DMS79 treated with DMSO at 0.1 percent for 48 hours (cell line): ENCODE measurements around the gene WNK1.

Source experiments
- DNase-seq: peaks from one replicate; lab custom pipeline; 2025; lab: John Stamatoyannopoulos, UW

WNK1 gene

GRCh38 chr12:863285-863684 lies 110.9 kb downstream of the WNK1 start:
- DNase-seq: no peak

- no peak for DNase-seq
These were observed 113.2 kb downstream of the WNK1 start for GRCh38 chr12:865614-866013.

DNA sequence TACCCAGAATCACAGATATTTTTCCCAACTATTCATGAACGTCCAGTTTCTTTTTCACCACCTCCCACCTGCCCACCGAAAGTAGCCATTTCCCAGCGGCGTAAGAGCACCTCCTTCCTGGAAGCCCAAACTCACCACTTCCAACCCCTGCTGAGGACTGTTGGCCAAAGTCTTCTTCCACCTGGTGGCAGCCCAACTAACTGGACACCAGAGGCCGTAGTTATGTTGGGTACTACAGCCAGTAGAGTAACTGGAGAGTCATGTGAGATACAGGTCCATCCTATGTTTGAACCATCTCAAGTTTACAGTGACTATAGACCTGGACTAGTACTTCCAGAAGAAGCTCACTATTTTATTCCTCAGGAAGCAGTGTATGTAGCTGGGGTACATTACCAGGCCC lies 115.5 kb downstream of the WNK1 start:
- no peak for DNase-seq

GRCh38 chr12:868722-869121 lies 116.3 kb downstream of the WNK1 start:
- DNase-seq: no peak

DNA sequence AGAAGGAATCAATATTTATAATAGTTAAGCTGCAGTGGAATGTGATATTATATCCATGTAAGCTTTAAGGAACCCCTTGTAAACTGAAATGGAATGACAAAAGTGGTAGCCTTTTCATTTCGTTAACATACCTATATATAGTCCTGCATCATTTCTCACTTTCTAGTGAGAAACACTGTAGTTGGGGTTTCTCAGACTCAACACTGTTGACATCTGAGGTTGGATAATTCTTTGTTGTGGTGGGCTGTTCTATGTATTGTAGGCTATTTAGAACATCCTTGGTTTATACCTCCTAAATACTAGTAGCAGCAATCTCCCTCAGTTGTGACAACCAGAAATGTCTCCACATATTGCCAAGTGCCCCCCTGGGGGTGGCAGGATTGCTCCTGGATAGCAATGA lies 118.0 kb downstream of the WNK1 start:
- DNase-seq: no peak

DNA sequence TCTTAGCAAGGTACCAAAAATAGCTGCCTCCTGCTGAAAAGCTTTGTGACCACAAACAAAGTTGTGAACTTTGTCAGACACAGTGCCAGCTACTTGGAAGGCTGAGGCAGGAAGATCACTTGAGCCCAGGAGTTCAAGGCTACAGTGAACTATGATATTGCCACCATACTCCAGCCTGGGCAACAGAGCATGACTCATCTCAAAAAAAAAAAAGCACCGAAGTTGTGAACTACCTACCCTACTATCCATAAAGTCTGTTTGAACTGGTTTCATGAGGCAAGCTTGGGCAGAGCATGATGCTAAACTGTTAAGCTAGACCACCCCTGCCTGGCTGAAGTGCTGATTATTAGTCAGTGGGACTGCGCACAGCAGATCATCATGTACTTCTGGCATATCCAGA lies 121.6 kb downstream of the WNK1 start:
- DNase-seq: no peak

GRCh38 chr12:879641-880040 lies 127.3 kb downstream of the WNK1 start:
- no peak for DNase-seq

DNA sequence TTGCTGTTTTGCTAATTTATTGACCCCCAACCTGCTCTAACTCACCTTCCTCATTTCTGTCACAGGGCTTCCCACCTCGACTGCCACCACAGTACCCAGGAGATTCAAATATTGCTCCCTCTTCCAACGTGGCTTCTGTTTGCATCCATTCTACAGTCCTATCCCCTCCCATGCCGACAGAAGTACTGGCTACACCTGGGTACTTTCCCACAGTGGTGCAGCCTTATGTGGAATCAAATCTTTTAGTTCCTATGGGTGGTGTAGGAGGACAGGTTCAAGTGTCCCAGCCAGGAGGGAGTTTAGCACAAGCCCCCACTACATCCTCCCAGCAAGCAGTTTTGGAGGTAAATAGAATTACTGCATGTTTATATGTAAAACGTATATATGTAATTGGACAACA lies 128.3 kb downstream of the WNK1 start:
- DNase-seq: no peak

GRCh38 chr12:884746-885414 lies 132.5 kb downstream of the WNK1 start:
- DNase-seq: no peak

- DNase-seq: no peak
These were observed 133.3 kb downstream of the WNK1 start for GRCh38 chr12:885701-886100.

GRCh38 chr12:886206-886605 lies 133.8 kb downstream of the WNK1 start:
- DNase-seq: no peak

DNA sequence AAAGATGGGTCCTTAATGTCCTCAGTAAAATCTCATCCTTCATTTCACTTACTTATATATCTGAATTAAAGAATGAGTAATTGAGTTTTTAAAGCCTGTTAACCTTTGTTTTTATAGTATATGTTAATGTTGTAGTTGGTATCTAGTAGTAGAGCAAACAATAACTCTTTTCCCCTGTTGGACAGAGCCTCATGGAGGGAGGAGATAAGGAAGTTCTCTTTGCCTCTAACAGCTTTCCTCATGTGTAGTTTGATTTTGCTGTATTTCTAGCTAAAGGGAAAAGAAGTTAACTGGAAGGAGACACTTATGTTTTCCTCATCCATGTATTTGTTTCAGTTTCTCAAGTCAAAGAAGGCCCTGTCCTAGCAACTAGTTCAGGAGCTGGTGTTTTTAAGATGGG lies 141.8 kb downstream of the WNK1 start:
- no peak for DNase-seq

DNA sequence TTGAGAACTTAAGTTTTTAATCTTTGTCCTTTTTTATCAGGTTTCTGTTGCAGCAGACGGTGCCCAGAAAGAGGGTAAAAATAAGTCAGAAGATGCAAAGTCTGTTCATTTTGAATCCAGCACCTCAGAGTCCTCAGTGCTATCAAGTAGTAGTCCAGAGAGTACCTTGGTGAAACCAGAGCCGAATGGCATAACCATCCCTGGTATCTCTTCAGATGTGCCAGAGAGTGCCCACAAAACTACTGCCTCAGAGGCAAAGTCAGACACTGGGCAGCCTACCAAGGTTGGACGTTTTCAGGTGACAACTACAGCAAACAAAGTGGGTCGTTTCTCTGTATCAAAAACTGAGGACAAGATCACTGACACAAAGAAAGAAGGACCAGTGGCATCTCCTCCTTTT lies 143.7 kb downstream of the WNK1 start:
- DNase-seq: no peak

GRCh38 chr12:897386-897785 lies 145.0 kb downstream of the WNK1 start:
- no peak for DNase-seq

DNA sequence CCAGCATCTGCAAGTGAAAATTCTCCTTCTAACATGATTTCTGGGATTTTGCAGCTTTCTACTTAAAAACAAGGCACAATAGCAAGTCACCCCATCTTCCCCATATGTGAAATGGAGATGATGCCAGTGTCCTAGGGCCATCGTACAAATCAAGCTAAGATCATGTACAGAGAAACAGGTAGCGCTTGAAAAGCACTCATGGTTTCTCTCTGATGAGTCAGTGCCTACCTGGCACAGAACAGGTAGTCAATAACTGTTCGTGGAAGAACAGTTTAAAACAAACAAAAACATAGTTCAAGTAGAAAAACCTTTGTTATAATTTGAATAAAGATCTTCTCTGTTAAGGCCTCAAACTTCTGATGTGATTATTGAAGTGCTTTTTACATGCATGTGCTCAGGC lies 150.2 kb downstream of the WNK1 start:
- no peak for DNase-seq

DNA sequence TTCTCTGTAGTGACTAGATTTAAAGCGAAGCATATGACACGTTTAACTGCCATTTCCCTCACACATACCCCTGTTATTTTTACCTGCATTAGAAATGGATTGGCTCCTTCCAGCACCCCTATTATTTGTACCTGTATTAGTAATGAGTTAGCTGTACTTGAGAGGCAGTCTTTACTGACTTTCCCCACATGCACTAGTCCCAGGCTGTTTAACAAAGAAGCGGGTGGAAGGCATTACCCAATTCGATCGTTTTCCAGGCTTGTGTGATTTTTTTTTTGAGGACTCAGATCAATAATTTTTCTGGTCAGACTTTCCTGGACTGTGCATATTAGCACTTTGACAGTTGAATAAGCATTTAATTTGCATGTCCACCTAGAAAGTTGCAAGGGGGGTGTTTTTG lies 150.7 kb downstream of the WNK1 start:
- no peak for DNase-seq

DNA sequence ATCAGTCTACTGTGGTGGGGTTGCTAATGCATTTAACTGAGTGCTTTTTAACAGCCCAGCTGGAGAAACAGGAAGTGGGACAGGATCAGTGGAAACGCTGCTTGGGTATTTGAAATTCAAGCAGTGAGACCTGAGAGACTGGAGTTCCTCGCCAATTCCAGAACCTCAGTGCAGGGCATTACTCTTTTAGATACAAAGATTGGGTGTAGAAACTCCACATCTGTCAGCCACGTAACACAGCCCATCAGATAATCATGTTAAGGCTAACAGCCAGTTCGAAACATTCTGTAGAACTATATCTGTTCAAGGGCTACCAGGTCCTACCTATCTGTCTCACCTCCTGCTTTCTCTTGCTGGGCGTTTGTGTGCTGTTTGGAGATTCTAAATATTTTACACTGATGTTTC lies 151.6 kb downstream of the WNK1 start:
- no peak for DNase-seq

GRCh38 chr12:905261-906031 lies 153.1 kb downstream of the WNK1 start:
- DNase-seq: no peak

- no peak for DNase-seq
These were observed 153.7 kb downstream of the WNK1 start for GRCh38 chr12:906062-906585.

- no peak for DNase-seq
These were observed 155.2 kb downstream of the WNK1 start for GRCh38 chr12:907413-908185.

DNA sequence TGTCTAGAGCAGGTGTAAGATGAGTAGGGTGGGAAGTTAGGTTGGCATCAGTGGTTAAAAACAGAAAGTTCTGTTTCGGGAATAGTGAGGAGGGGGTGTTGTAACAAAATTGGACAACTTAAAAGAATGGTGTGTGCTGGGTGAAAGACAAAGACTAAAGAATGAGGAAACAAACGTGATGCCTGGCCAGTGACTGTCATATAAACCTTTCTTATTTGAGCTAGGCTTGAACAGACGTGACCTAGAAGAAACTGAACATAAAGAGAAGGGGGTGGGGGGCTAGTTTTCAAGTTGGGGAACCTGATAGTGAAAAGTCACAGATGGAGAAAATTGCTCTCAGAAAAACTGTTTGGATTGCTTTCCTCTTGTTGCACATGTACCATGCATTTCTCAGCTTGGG lies 157.5 kb downstream of the WNK1 start:
- DNase-seq: no peak

DNA sequence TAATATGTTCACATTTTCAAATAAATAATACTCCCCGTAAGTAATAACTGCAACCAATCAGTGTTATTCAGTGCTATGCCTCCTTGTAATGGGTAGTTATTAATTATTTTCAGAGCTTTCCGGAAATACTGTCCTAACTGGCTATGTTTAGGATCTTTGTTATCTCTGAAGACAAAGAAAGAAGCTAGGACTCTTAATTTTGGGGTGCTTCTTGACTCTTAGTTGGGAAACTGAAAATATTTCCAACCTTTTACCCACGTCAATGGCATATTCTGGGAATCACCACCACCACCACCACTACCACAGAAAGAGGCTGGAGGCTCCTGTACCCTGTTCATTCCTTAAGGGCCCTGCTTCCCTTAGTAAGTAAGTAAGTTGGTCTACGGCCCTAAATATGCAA lies 158.0 kb downstream of the WNK1 start:
- no peak for DNase-seq
